ENCODE results near the gene LMX1B.

DNA sequence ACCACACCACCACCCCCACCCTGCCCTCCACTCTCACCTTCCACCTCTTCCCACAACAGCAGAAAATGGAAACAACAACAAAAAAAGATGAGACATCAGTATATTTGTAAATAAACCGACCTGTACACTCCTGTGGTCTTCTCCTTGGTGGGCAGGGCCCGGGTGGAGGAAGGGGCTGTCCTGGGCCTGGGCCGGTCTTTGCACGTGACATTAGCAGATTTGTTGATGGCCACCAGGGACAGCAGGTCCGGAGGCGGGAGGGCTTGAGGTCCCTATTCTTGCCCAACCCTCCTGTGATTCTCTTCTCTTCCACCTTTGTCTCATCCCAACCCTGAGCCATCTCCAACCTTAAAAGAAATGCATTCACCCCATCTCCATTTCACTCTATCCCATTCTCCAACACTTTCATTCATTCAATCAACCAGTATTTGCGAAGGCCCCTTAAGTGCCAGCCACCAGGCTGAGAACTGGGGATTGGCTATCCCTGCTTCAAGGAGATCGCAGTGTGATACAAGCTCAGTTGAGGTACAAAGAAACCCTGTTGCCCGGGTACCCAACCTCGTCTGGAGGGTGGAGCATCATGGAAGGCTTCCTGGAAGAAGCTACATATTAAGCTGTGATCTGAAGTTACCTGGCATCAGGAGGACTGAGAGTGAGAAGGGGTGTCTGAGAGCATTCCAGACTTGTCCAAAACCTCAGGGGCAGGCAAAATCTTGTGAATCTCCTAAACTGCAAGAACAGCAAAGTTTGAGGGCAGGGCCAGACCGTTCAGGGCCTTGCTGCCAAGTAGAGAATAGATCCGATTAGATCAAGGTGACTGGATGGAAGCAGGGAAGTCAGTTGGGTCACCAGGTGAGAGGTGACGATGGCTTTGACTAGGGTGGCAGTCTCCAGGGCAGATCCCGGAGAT lies 87.4 kb downstream of the LMX1B start:
- TF ChIP-seq, protein P1, sequence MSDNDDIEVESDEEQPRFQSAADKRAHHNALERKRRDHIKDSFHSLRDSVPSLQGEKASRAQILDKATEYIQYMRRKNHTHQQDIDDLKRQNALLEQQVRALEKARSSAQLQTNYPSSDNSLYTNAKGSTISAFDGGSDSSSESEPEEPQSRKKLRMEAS (IDR thresholded peaks at IDR 0.05; ENCODE audit: insufficient read depth, insufficient read length) = no peak
- no peak for TF ChIP-seq POLR2AphosphoS5 (IDR thresholded peaks at IDR 0.05; ENCODE audit: insufficient read depth, low read depth, low read length)

Measured in endothelial cell of umbilical vein (primary cell).